Astrocyte of the hippocampus (primary cell): Measurements from ENCODE around the gene SAPCD1.

Experiments
- DNase-seq: peaks from one replicate; pipeline ENCODE4 v3.0.0; 2011; ENCODE audit warnings: low read depth, low spot score

Gene SAPCD1

GRCh38 chr6:31762356-31762755, at the start of gene SAPCD1:
TSS of gene SAPCD1 (plus strand) at chr6:31762656. CDS start at chr6:31763055, 399 bp downstream.
- DNase-seq = no peak

- no peak for DNase-seq
These were observed 49.0 kb upstream of the SAPCD1 start for GRCh38 chr6:31713465-31713864.

GRCh38 chr6:31713991-31714684, 48.3 kb upstream of the SAPCD1 start:
- no peak for DNase-seq

GRCh38 chr6:31715022-31715958, 47.2 kb upstream of the SAPCD1 start, which contains the start of gene LY6G6D:
TSS of gene LY6G6D (plus strand) at chr6:31715348. CDS start at chr6:31715356, 8 bp downstream.
- DNase-seq = no peak

GRCh38 chr6:31717499-31718222, 44.8 kb upstream of the SAPCD1 start:
- DNase-seq = no peak

- no peak for DNase-seq
These were observed 44.2 kb upstream of the SAPCD1 start for GRCh38 chr6:31718265-31718664.

GRCh38 chr6:31719001-31719400, 43.5 kb upstream of the SAPCD1 start:
- DNase-seq = no peak

GRCh38 chr6:31720196-31720770, 42.2 kb upstream of the SAPCD1 start:
- no peak for DNase-seq

GRCh38 chr6:31721351-31722020, 41.0 kb upstream of the SAPCD1 start, which contains the start of gene LY6G6C:
TSS of gene LY6G6C (minus strand) at chr6:31721746. CDS start at chr6:31721679, 67 bp downstream.
- DNase-seq = no peak

GRCh38 chr6:31722173-31722572, 40.3 kb upstream of the SAPCD1 start:
- DNase-seq = no peak

GRCh38 chr6:31723245-31723979, 39.0 kb upstream of the SAPCD1 start, which contains the start of gene MPIG6B:
TSS of gene MPIG6B (plus strand) at chr6:31723373. CDS start at chr6:31723384, 11 bp downstream.
- no peak for DNase-seq

GRCh38 chr6:31723980-31724691, 38.3 kb upstream of the SAPCD1 start:
- no peak for DNase-seq

GRCh38 chr6:31725502-31726350, 36.7 kb upstream of the SAPCD1 start:
- no peak for DNase-seq

- no peak for DNase-seq
These were observed 35.3 kb upstream of the SAPCD1 start for GRCh38 chr6:31727034-31727716.

GRCh38 chr6:31727717-31728671, 34.5 kb upstream of the SAPCD1 start:
- no peak for DNase-seq

- no peak for DNase-seq
These were observed 33.5 kb upstream of the SAPCD1 start, which contains the start of gene DDAH2 for GRCh38 chr6:31728767-31729514. TSS of gene DDAH2 (minus strand) at chr6:31729299. CDS start at chr6:31729161, 138 bp downstream.
